Muscle layer of duodenum (tissue), 2 donors: ENCODE measurements around the gene FBLN1.

ENCODE experiments used
- H3K27ac ChIP-seq: one replicate; pipeline ENCODE4 v1.7.0; 2013; ENCODE audit warnings: mild to moderate bottlenecking, low read length
- H3K27me3 ChIP-seq: one replicate; pipeline ENCODE4 v1.7.0; 2013; ENCODE audit warnings: low read depth, mild to moderate bottlenecking, control low read depth, low read length
- H3K36me3 ChIP-seq, 2 donors: one replicate each; pipeline ENCODE4 v1.7.0; 2013; ENCODE audit warnings: low read length in 2 of 2, control low read depth in 1 of 2, mild to moderate bottlenecking in 1 of 2; ENCODE audit not compliant: insufficient read depth in 2 of 2, control insufficient read depth in 1 of 2
- H3K4me1 ChIP-seq, 2 donors: one replicate each; pipeline ENCODE4 v1.7.0; 2013; ENCODE audit warnings: low read length in 2 of 2, mild to moderate bottlenecking in 2 of 2, control low read depth in 1 of 2, moderate library complexity in 1 of 2; ENCODE audit not compliant: insufficient read depth in 2 of 2, control insufficient read depth in 1 of 2
- H3K4me3 ChIP-seq, 2 donors: one replicate each; pipeline ENCODE4 v1.7.0; 2013; ENCODE audit warnings: low read length in 2 of 2, low read depth in 1 of 2, mild to moderate bottlenecking in 1 of 2
- H3K9me3 ChIP-seq, 2 donors: one replicate each; pipeline ENCODE4 v1.7.0; 2013; ENCODE audit warnings: low read length in 2 of 2, control low read depth in 1 of 2, mild to moderate bottlenecking in 1 of 2; ENCODE audit not compliant: control insufficient read depth in 1 of 2
- donor health status: healthy.

The FBLN1 gene

GRCh38 chr22:45478108-45478771 is 24.4 kb upstream of the FBLN1 start:
- H3K36me3 ChIP-seq = no peaks in the 10 kb centered on the region
- H3K9me3 ChIP-seq = no peaks in the 10 kb centered on the region
- no peak overlapping the region for H3K27ac ChIP-seq
- H3K27me3 ChIP-seq = no peaks in the 10 kb centered on the region
- no peaks in the 10 kb centered on the region for H3K4me1 ChIP-seq
- H3K4me3 ChIP-seq = no peak overlapping the region

DNA sequence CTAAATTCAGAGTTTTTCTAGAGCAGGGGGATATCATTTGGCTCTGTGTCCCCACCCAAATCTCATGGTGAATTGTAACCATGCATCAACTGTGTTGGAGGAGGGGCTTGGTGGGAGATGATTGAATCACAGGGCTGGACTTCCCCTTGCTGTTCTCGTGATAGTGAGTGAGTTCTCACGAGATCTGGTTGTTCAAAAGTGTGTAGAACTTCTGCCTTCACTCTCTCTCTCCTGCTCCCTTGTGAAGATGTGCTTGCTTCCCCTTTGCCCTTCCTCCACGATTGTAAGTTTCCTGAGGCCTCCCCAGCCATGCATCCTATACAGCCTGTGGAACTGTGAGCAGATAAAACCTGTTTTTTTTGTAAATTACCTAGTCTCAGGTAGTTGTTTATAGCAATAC is 22.0 kb upstream of the FBLN1 start:
- Histone ChIP-seq H3K4me1 (no peaks in the 10 kb centered on the region), H3K36me3 (no peaks in the 10 kb centered on the region), H3K27me3 (no peaks in the 10 kb centered on the region), H3K4me3 (no peak overlapping the region), H3K9me3 (no peaks in the 10 kb centered on the region), H3K27ac (no peak overlapping the region)

GRCh38 chr22:45481661-45482060 is 21.0 kb upstream of the FBLN1 start:
- no peaks in the 10 kb centered on the region for H3K9me3 ChIP-seq
- H3K4me1 ChIP-seq = no peaks in the 10 kb centered on the region
- no peaks in the 10 kb centered on the region for H3K27me3 ChIP-seq
- H3K4me3 ChIP-seq = no peak overlapping the region
- no peaks in the 10 kb centered on the region for H3K36me3 ChIP-seq
- no peak overlapping the region for H3K27ac ChIP-seq

GRCh38 chr22:45482169-45482568 is 20.5 kb upstream of the FBLN1 start:
- Histone ChIP-seq H3K36me3 (no peaks in the 10 kb centered on the region), H3K27ac (no peak overlapping the region), H3K27me3 (no peaks in the 10 kb centered on the region), H3K9me3 (no peaks in the 10 kb centered on the region), H3K4me3 (no peak overlapping the region), H3K4me1 (no peaks in the 10 kb centered on the region)

DNA sequence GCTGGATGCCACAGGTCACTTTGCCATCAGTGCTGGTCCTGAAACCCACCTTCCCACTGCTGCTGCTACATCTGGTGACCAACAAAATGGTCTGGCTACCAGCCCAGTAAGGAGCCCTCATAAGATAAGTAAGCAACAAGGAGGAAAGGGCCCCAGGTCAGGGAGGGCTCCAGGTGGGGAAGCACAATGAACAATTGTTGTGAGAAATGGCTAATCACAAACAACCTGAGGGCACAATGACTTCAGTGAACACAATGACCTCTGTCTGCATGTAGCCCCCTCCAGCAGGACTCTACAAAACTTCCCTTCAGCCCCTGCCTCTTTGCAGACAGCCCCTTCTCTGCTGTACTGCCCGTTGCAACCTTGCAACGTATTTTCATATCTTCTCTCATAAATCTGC is 19.4 kb upstream of the FBLN1 start:
- Histone ChIP-seq H3K9me3 (no peaks in the 10 kb centered on the region), H3K27me3 (no peaks in the 10 kb centered on the region), H3K4me1 (no peaks in the 10 kb centered on the region), H3K27ac (no peak overlapping the region), H3K4me3 (no peak overlapping the region), H3K36me3 (no peaks in the 10 kb centered on the region)

- no peaks in the 10 kb centered on the region for H3K4me1 ChIP-seq
- no peaks in the 10 kb centered on the region for H3K36me3 ChIP-seq
- H3K9me3 ChIP-seq = no peaks in the 10 kb centered on the region
- H3K4me3 ChIP-seq = no peak overlapping the region
- H3K27ac ChIP-seq = no peak overlapping the region
- H3K27me3 ChIP-seq = no peaks in the 10 kb centered on the region
These were observed 18.7 kb upstream of the FBLN1 start for GRCh38 chr22:45483918-45484499.

DNA sequence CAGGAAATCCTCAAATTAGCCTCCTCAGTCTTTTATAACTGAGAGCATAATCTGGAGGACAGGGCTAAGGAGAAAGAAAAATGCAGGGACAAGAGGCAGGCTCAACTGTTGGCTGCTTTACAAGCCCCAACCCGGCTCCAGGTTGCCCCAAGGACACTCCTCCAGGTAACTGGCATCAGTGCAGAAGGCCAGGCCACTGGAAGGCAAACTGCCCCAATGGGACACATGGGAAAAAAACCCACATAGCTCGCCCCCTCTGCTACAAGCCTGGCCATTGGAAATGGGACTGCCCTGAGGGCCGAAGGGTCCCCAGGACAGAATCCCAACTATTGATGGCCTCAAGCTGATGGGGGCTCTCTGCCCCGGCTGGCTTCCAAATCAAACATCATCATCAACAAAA is 17.9 kb upstream of the FBLN1 start:
- Histone ChIP-seq H3K27ac (no peak overlapping the region), H3K27me3 (no peaks in the 10 kb centered on the region), H3K4me3 (no peak overlapping the region), H3K36me3 (no peaks in the 10 kb centered on the region), H3K9me3 (no peaks in the 10 kb centered on the region), H3K4me1 (no peaks in the 10 kb centered on the region)

DNA sequence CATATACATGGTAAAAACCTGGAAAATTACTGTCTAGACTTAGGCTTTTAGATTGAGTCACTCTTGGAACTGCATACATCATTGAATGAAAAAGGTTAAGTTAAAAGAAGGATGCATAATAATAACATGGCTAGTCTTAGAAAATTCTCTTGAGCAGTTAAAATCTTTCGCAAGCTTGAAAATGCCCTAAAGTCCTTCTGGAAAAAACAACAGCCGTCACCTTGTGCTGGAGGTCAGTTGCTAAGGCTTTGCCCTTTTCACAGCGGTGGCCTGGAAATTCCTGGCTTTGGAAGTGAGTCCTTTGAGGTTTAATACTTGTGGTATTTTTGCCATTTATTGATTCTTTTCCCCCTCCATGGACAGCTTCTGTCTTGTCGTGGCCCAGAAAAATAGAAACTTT is 17.4 kb upstream of the FBLN1 start:
- Histone ChIP-seq H3K9me3 (no peaks in the 10 kb centered on the region), H3K27ac (no peak overlapping the region), H3K4me1 (no peaks in the 10 kb centered on the region), H3K36me3 (no peaks in the 10 kb centered on the region), H3K4me3 (no peak overlapping the region), H3K27me3 (no peaks in the 10 kb centered on the region)

GRCh38 chr22:45488764-45489370 is 13.8 kb upstream of the FBLN1 start:
- Histone ChIP-seq H3K4me3 (no peak overlapping the region), H3K27ac (no peak overlapping the region), H3K36me3 (no peaks in the 10 kb centered on the region), H3K9me3 (no peaks in the 10 kb centered on the region), H3K27me3 (no peaks in the 10 kb centered on the region), H3K4me1 (no peaks in the 10 kb centered on the region)

- Histone ChIP-seq H3K27me3 (no peaks in the 10 kb centered on the region), H3K9me3 (no peaks in the 10 kb centered on the region), H3K4me1 (no peaks in the 10 kb centered on the region), H3K36me3 (no peaks in the 10 kb centered on the region), H3K4me3 (no peak overlapping the region), H3K27ac (no peak overlapping the region)
These were observed 11.8 kb upstream of the FBLN1 start for GRCh38 chr22:45490836-45491235.

DNA sequence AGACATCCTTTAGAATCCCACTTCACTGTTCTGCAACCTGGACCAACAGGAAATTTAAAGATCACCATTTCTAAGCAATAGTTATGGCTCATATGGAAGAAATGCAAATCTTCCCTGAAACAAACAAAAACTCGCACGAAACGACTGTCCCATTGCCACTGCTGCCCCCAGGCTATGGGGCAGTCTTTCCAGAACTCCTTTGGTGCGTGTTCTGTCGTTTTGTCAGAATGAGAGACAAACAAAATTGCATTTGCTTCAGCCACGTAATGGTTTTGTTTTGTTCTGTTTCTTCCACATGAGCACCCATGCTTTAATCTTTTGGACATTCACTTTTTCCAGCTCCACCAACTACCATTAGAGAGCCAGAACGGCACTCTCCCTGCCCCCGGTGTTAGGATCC is 10.8 kb upstream of the FBLN1 start:
- Histone ChIP-seq H3K27ac (no peak overlapping the region), H3K27me3 (no peaks in the 10 kb centered on the region), H3K36me3 (no peaks in the 10 kb centered on the region), H3K4me1 (peaks cover 0 to 5% of the 10 kb centered on the region in 2 donors), H3K9me3 (no peaks in the 10 kb centered on the region), H3K4me3 (no peak overlapping the region)
